Measurements from ENCODE around the gene SENP6. TPM values are rescaled to one million over a fixed set of nuclear protein-coding genes. Genes with fewer than 3 reads are reported as not detected.
A peak's percentile ranks its signal among the peaks of the same experiment; 100 is the strongest.

SENP6 gene
- total RNA-seq (10 to 100 TPM; 74.6 to 77.5 TPM), polyA plus RNA-seq (76.1 TPM)

GRCh38 chr6:75601304-75602245 is at the start of gene SENP6:
TSS of gene SENP6 (plus strand) at chr6:75601880. CDS start at chr6:75602525, 645 bp downstream.
- ChIA-PET POLR2A (interaction anchor here (1.4 to 2.5 kb wide), 3 partner anchors 11 to 358 kb away, joined by 10 to 17 read pairs (median 10); partner anchors contain the start of genes COX7A2 and TMEM30A), CTCF (interaction anchor here (0.9 to 2.7 kb wide), 4 partner anchors 10 to 334 kb away, joined by 3 to 8 read pairs (median 4); no protein-coding TSS in a partner anchor)
- Mint-ChIP-seq H3K27ac (peak within 1 kb of the TSS; percentile 90 to 99 (median 98)), H3K27me3 (no peaks in the 10 kb centered on the region), H3K36me3 (peaks cover 0 to 15% (median 0%) of the 10 kb centered on the region in 3 donors), H3K9me3 (no peaks in the 10 kb centered on the region), H3K4me3 (peak within 1 kb of the TSS; percentile 94 to 99 (median 98)), H3K4me1 (peaks cover 63 to 81% (median 80%) of the 10 kb centered on the region in 3 donors)
- H3K27me3 ChIP-seq (ENCODE audit: insufficient read depth, low read length, poor library complexity, severe bottlenecking), result no peaks in the 10 kb centered on the region
- H3K27ac ChIP-seq (ENCODE audit: low read depth, low read length), result peak within 1 kb of the TSS; percentile 93
- H3K9me3 ChIP-seq (ENCODE audit: low read length), result no peaks in the 10 kb centered on the region
- peaks cover 58% of the 10 kb centered on the region for H3K4me1 ChIP-seq (ENCODE audit: insufficient read depth, low read length)
- H3K36me3 ChIP-seq (ENCODE audit: insufficient read depth, low read length), result no peaks in the 10 kb centered on the region
- H3K4me3 ChIP-seq (ENCODE audit: low read length), result peak within 1 kb of the TSS; percentile 80
- peak; percentile 65 to 84 (median 80) for DNase-seq

GRCh38 chr6:75556240-75556639 is 45.4 kb upstream of the SENP6 start:
- Histone ChIP-seq H3K4me1 (ENCODE audit: insufficient read depth, low read length) (no peaks in the 10 kb centered on the region), H3K9me3 (ENCODE audit: low read length) (no peaks in the 10 kb centered on the region), H3K4me3 (ENCODE audit: low read length) (no peak overlapping the region), H3K27ac (ENCODE audit: low read depth, low read length) (no peak overlapping the region), H3K27me3 (ENCODE audit: insufficient read depth, low read length, poor library complexity, severe bottlenecking) (no peaks in the 10 kb centered on the region), H3K36me3 (ENCODE audit: insufficient read depth, low read length) (no peaks in the 10 kb centered on the region)
- Mint-ChIP-seq H3K4me1 (peaks cover 5 to 6% (median 6%) of the 10 kb centered on the region in 3 donors), H3K9me3 (no peaks in the 10 kb centered on the region), H3K27me3 (peaks cover 3 to 7% of the 10 kb centered on the region in 2 donors), H3K4me3 (no peak overlapping the region), H3K27ac (peak overlapping the region in 1 of 8 donors; percentile 55), H3K36me3 (peaks cover 0 to 2% (median 0%) of the 10 kb centered on the region in 3 donors)
- DNase-seq, result no peak
- ChIA-PET CTCF (no interaction called here), POLR2A (no interaction called here)

- Histone ChIP-seq H3K4me3 (ENCODE audit: low read length) (no peak overlapping the region), H3K27me3 (ENCODE audit: insufficient read depth, low read length, poor library complexity, severe bottlenecking) (no peaks in the 10 kb centered on the region), H3K9me3 (ENCODE audit: low read length) (no peaks in the 10 kb centered on the region), H3K36me3 (ENCODE audit: insufficient read depth, low read length) (no peaks in the 10 kb centered on the region), H3K27ac (ENCODE audit: low read depth, low read length) (no peak overlapping the region), H3K4me1 (ENCODE audit: insufficient read depth, low read length) (no peaks in the 10 kb centered on the region)
- Mint-ChIP-seq H3K27me3 (peaks cover 3 to 8% of the 10 kb centered on the region in 2 donors), H3K9me3 (no peaks in the 10 kb centered on the region), H3K4me1 (no peaks in the 10 kb centered on the region), H3K36me3 (peaks cover 0 to 2% (median 0%) of the 10 kb centered on the region in 3 donors), H3K4me3 (no peak overlapping the region), H3K27ac (no peak overlapping the region)
- no peak for DNase-seq
- CTCF ChIA-PET, result no interaction called here
- POLR2A ChIA-PET, result no interaction called here
Observed at GRCh38 chr6:75557068-75557467, 44.6 kb upstream of the SENP6 start.

GRCh38 chr6:75563032-75563431 is 38.6 kb upstream of the SENP6 start:
- POLR2A ChIA-PET, result interaction anchor here (0.7 kb wide), 1 partner anchor 1742 kb away, joined by 13 read pairs; no protein-coding TSS in a partner anchor
- Mint-ChIP-seq H3K36me3 (peaks cover 0 to 19% (median 2%) of the 10 kb centered on the region in 3 donors), H3K27ac (no peak overlapping the region), H3K9me3 (peaks cover 11 to 23% (median 18%) of the 10 kb centered on the region in 5 donors), H3K4me3 (no peak overlapping the region), H3K27me3 (peaks cover 15 to 57% of the 10 kb centered on the region in 2 donors), H3K4me1 (no peaks in the 10 kb centered on the region)
- CTCF ChIA-PET, result interaction anchor here (0.7 to 1.3 kb wide), 4 partner anchors 9 to 459 kb away, joined by 3 to 4 read pairs (median 4); no protein-coding TSS in a partner anchor
- H3K27me3 ChIP-seq (ENCODE audit: insufficient read depth, low read length, poor library complexity, severe bottlenecking), result no peaks in the 10 kb centered on the region
- no peak overlapping the region for H3K27ac ChIP-seq (ENCODE audit: low read depth, low read length)
- no peaks in the 10 kb centered on the region for H3K9me3 ChIP-seq (ENCODE audit: low read length)
- H3K4me1 ChIP-seq (ENCODE audit: insufficient read depth, low read length), result no peaks in the 10 kb centered on the region
- peak in 2 of 5 donors; percentile 2 to 3 for DNase-seq
- no peak overlapping the region for H3K4me3 ChIP-seq (ENCODE audit: low read length)
- no peaks in the 10 kb centered on the region for H3K36me3 ChIP-seq (ENCODE audit: insufficient read depth, low read length)

- Histone ChIP-seq H3K27me3 (ENCODE audit: insufficient read depth, low read length, poor library complexity, severe bottlenecking) (no peaks in the 10 kb centered on the region), H3K9me3 (ENCODE audit: low read length) (no peaks in the 10 kb centered on the region), H3K4me3 (ENCODE audit: low read length) (no peak overlapping the region), H3K27ac (ENCODE audit: low read depth, low read length) (no peak overlapping the region), H3K36me3 (ENCODE audit: insufficient read depth, low read length) (no peaks in the 10 kb centered on the region), H3K4me1 (ENCODE audit: insufficient read depth, low read length) (no peaks in the 10 kb centered on the region)
- peaks cover 14 to 50% of the 10 kb centered on the region in 2 donors for H3K27me3 Mint-ChIP-seq
- peaks cover 11 to 23% (median 18%) of the 10 kb centered on the region in 5 donors for H3K9me3 Mint-ChIP-seq
- H3K27ac Mint-ChIP-seq, result no peak overlapping the region
- ChIA-PET CTCF (no interaction called here), POLR2A (no interaction called here)
- no peaks in the 10 kb centered on the region for H3K4me1 Mint-ChIP-seq
- no peak for DNase-seq
- peaks cover 0 to 24% (median 0%) of the 10 kb centered on the region in 3 donors for H3K36me3 Mint-ChIP-seq
- no peak overlapping the region for H3K4me3 Mint-ChIP-seq
Observed at GRCh38 chr6:75566137-75566767, 35.4 kb upstream of the SENP6 start.

GRCh38 chr6:75568100-75568499 is 33.6 kb upstream of the SENP6 start:
- no peak overlapping the region for H3K27ac Mint-ChIP-seq
- H3K9me3 Mint-ChIP-seq, result peaks cover 11 to 23% (median 18%) of the 10 kb centered on the region in 5 donors
- peaks cover 14 to 39% of the 10 kb centered on the region in 2 donors for H3K27me3 Mint-ChIP-seq
- CTCF ChIA-PET, result no interaction called here
- Histone ChIP-seq H3K27ac (ENCODE audit: low read depth, low read length) (no peak overlapping the region), H3K4me1 (ENCODE audit: insufficient read depth, low read length) (no peaks in the 10 kb centered on the region), H3K9me3 (ENCODE audit: low read length) (no peaks in the 10 kb centered on the region), H3K36me3 (ENCODE audit: insufficient read depth, low read length) (no peaks in the 10 kb centered on the region), H3K4me3 (ENCODE audit: low read length) (no peak overlapping the region), H3K27me3 (ENCODE audit: insufficient read depth, low read length, poor library complexity, severe bottlenecking) (no peaks in the 10 kb centered on the region)
- POLR2A ChIA-PET, result no interaction called here
- H3K36me3 Mint-ChIP-seq, result peaks cover 0 to 24% (median 0%) of the 10 kb centered on the region in 3 donors
- H3K4me3 Mint-ChIP-seq, result no peak overlapping the region
- no peaks in the 10 kb centered on the region for H3K4me1 Mint-ChIP-seq
- no peak for DNase-seq

- Mint-ChIP-seq H3K4me3 (no peak overlapping the region), H3K27ac (no peak overlapping the region), H3K9me3 (peaks cover 11 to 23% (median 18%) of the 10 kb centered on the region in 5 donors), H3K27me3 (peaks cover 14 to 33% of the 10 kb centered on the region in 2 donors), H3K36me3 (peaks cover 0 to 24% (median 0%) of the 10 kb centered on the region in 3 donors), H3K4me1 (no peaks in the 10 kb centered on the region)
- no peak overlapping the region for H3K27ac ChIP-seq (ENCODE audit: low read depth, low read length)
- H3K4me1 ChIP-seq (ENCODE audit: insufficient read depth, low read length), result no peaks in the 10 kb centered on the region
- ChIA-PET CTCF (no interaction called here), POLR2A (no interaction called here)
- no peaks in the 10 kb centered on the region for H3K27me3 ChIP-seq (ENCODE audit: insufficient read depth, low read length, poor library complexity, severe bottlenecking)
- DNase-seq, result no peak
- H3K36me3 ChIP-seq (ENCODE audit: insufficient read depth, low read length), result no peaks in the 10 kb centered on the region
- no peaks in the 10 kb centered on the region for H3K9me3 ChIP-seq (ENCODE audit: low read length)
- no peak overlapping the region for H3K4me3 ChIP-seq (ENCODE audit: low read length)
Observed at GRCh38 chr6:75568965-75569364, 32.7 kb upstream of the SENP6 start.
